ENCODE data around the gene TCFL5. TPM values are rescaled to one million over a fixed set of nuclear protein-coding genes. Genes with fewer than 3 reads are reported as not detected.

The TCFL5 gene
- total RNA-seq, 4 donors from 2014 or later, result 15.3 to 26.6 (median 20.6) TPM

- no peak overlapping the region for H3K4me3 ChIP-seq (replicated peaks in 1 of 3)
- H3K27ac ChIP-seq, result no peak overlapping the region
- peaks cover 17 to 20% of the 10 kb centered on the region in 2 donors for H3K4me1 ChIP-seq
- H3K27me3 ChIP-seq, result no peaks in the 10 kb centered on the region
- 16 to 17% methylated on average over 6 of the region's 6 CpGs for WGBS, 2 donors
- H3K36me3 ChIP-seq, result peaks cover 22 to 35% of the 10 kb centered on the region in 2 donors
- peak in 1 of 2 donors; percentile 22 for DNase-seq
- no peaks in the 10 kb centered on the region for H3K9me3 ChIP-seq
- TF ChIP-seq POLR2A (IDR thresholded peaks at IDR 0.05), result no peak
- TF ChIP-seq, protein P1, sequence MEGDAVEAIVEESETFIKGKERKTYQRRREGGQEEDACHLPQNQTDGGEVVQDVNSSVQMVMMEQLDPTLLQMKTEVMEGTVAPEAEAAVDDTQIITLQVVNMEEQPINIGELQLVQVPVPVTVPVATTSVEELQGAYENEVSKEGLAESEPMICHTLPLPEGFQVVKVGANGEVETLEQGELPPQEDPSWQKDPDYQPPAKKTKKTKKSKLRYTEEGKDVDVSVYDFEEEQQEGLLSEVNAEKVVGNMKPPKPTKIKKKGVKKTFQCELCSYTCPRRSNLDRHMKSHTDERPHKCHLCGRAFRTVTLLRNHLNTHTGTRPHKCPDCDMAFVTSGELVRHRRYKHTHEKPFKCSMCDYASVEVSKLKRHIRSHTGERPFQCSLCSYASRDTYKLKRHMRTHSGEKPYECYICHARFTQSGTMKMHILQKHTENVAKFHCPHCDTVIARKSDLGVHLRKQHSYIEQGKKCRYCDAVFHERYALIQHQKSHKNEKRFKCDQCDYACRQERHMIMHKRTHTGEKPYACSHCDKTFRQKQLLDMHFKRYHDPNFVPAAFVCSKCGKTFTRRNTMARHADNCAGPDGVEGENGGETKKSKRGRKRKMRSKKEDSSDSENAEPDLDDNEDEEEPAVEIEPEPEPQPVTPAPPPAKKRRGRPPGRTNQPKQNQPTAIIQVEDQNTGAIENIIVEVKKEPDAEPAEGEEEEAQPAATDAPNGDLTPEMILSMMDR (IDR thresholded peaks at IDR 0.05), result no peak
- intact Hi-C loops (cut with DNase I), result loop anchor here (5.0 kb wide), 1 partner anchor 108 kb away; the partner anchor contains the start of gene BHLHE23
Observed at GRCh38 chr20:62899633-62900051, 38.0 kb upstream of the TCFL5 start.

DNA sequence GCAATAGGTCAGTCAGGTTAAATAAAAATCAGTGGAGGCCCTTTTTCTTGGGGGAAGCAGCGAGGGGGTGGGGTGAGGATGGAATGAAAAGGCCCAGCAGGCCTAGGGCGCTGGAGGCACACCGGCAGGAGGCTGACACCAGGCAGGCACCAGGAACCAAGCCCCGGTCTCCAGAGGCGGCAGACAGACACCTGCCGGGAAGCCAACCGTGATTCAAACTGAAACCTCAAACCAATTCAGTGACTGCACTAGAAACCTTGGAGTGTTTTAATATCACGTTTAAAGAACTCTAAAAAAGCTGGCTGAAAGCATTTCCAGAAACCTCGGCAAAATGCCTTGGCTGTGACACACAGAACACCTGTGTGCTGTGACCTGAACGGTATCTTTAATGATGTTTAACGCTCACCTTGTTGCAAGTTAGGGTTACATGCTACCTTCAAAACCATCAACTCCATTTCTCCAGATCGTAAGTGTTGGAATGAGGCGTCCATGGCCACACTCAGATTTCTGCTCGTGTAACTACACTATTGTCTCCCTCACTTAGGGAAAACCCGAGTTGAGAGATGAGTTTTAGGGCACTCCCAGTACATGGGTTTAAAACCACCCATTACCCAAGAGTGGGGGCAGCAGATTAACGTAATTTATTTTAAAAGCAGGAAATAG lies 37.5 kb upstream of the TCFL5 start:
- 27 to 41% methylated on average over 15 to 16 of the region's 16 CpGs for WGBS, 2 donors
- no peak for DNase-seq
- Histone ChIP-seq H3K4me1 (peaks cover 17 to 20% of the 10 kb centered on the region in 2 donors), H3K36me3 (peaks cover 26 to 35% of the 10 kb centered on the region in 2 donors), H3K9me3 (no peaks in the 10 kb centered on the region), H3K4me3 (replicated peaks in 1 of 3) (no peak overlapping the region), H3K27me3 (no peaks in the 10 kb centered on the region), H3K27ac (no peak overlapping the region)
- TF ChIP-seq, protein P1 (IDR thresholded peaks at IDR 0.05), result no peak
- TF ChIP-seq POLR2A (IDR thresholded peaks at IDR 0.05), result no peak
- intact Hi-C loops (cut with DNase I), result no loop called here

DNA sequence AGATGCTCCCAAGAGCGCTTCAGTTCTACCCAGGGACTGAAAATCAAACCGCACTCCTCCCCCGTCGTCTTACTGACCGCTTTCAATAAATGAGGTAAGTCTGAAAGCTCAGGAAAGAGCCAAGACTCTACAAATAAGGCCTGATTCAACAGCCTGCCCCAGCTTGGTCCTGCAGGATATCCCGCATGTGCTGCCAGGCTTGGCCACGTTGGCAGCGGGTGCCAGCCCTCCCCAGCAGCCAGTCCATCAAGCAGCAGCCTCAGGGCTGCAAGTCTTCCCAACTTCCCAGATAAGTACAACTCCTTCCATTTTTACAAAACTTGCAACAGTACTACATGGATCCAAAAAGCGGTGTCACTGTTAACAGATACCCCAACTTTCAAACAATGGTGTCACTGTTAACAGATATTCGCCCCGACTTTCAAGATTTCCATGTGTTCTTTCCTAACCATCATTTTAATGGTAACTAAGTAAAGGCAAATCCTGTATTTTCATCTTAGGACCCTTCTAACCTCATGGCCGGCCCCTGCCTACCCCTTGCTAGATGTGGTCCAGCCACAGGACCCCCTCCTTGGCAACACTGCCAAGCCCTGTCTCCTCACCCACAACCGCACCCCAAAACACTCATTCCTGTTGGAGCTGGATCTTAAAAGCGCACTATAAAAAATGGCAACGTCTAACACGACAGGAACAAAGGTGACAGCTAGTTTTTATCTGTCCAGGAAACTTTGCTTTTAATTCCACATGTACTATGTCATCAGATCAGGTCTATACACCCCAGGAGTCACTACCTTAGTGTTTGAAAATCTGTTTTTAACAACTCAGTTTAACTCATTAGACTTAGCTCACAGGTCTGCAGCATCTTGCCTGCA lies 36.7 kb upstream of the TCFL5 start:
- H3K27me3 ChIP-seq, result no peaks in the 10 kb centered on the region
- WGBS, 2 donors, result 85 to 88% methylated on average over 16 of the region's 16 CpGs
- H3K4me1 ChIP-seq, result peaks cover 17 to 20% of the 10 kb centered on the region in 2 donors
- no peak for DNase-seq
- TF ChIP-seq, protein P1 (IDR thresholded peaks at IDR 0.05), result no peak
- TF ChIP-seq POLR2A (IDR thresholded peaks at IDR 0.05), result no peak
- no peak overlapping the region for H3K4me3 ChIP-seq (replicated peaks in 1 of 3)
- H3K9me3 ChIP-seq, result no peaks in the 10 kb centered on the region
- H3K36me3 ChIP-seq, result peaks cover 33 to 35% of the 10 kb centered on the region in 2 donors
- intact Hi-C loops (cut with DNase I), result no loop called here
- no peak overlapping the region for H3K27ac ChIP-seq

DNA sequence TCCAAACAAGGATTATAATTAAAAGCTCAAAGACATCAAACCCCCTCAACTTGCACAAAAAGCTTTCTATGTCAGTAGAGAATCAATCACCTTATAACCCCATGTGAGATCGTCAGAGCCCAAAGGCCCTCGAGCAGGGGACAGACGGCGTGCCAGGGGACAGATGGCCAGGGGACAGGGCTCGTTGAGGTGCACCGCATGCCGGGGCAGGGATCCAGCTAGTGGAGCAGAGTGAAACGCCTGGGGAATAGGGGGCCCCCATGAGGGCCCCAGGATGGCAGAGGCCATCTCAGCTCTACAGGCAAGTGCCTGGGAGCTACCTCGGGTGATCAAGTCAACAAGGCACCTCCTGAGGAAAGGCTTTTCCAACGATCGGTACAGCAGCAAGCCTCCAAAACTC lies 36.0 kb upstream of the TCFL5 start:
- Histone ChIP-seq H3K27me3 (no peaks in the 10 kb centered on the region), H3K4me3 (replicated peaks in 1 of 3) (no peak overlapping the region), H3K9me3 (no peaks in the 10 kb centered on the region), H3K4me1 (peaks cover 16 to 17% of the 10 kb centered on the region in 2 donors), H3K36me3 (peaks cover 33 to 37% of the 10 kb centered on the region in 2 donors), H3K27ac (no peak overlapping the region)
- TF ChIP-seq, protein P1 (IDR thresholded peaks at IDR 0.05), result no peak
- no peak for TF ChIP-seq POLR2A (IDR thresholded peaks at IDR 0.05)
- no peak for DNase-seq
- intact Hi-C loops (cut with DNase I), result no loop called here
- WGBS, 2 donors, result 62 to 67% methylated on average over 11 of the region's 11 CpGs
